Activated CD8-positive, alpha-beta memory T cell treated with anti-CD3 and anti-CD28 coated beads, Interleukin-2, amount 10 ng/mL, durations not matched to agents 7 days and 5 days (primary cell): ENCODE results near the gene CXXC5. TPM values are rescaled to one million over a fixed set of nuclear protein-coding genes. Genes with fewer than 3 reads are reported as not detected.

Experiments
- ATAC-seq: fragments of 150-1000 bp; cut with Tn5 transposase; one replicate; pipeline ENCODE4 v1.10.0; 2021; ENCODE audit warnings: moderate library complexity
- CTCF ChIA-PET: fragments of 350-600 bp; sonication (Branson Sonifier 250); formaldehyde crosslinking; loops from one replicate; lab custom pipeline; 2021; ENCODE audit warnings: antibody characterized with exemption; lab: Charles Lee
- DNase-seq: peaks from one replicate; pipeline ENCODE4 v3.0.0-alpha.2; 2020
- H3K27ac Mint-ChIP-seq: one replicate; pipeline ENCODE4 v1.8.0; 2021; ENCODE audit warnings: mild to moderate bottlenecking, mixed read lengths
- H3K27me3 Mint-ChIP-seq: one replicate; pipeline ENCODE4 v1.8.0; 2021; ENCODE audit warnings: mixed read lengths
- H3K36me3 Mint-ChIP-seq: one replicate; pipeline ENCODE4 v1.8.0; 2021; ENCODE audit warnings: mild to moderate bottlenecking, mixed read lengths
- H3K4me1 Mint-ChIP-seq: one replicate; pipeline ENCODE4 v1.8.0; 2021; ENCODE audit warnings: mixed read lengths
- H3K4me3 Mint-ChIP-seq: one replicate; pipeline ENCODE4 v1.8.0; 2021; ENCODE audit warnings: mild to moderate bottlenecking, moderate library complexity, mixed read lengths
- H3K9me3 Mint-ChIP-seq: one replicate; pipeline ENCODE4 v1.8.0; 2022; ENCODE audit warnings: low read depth, mixed read lengths
- total RNA-seq, 2 experiments: library from RNA; stranded (reverse); gene quantifications; one replicate each; pipeline ENCODE4 v1.2.3, GENCODE V29; 2021

CXXC5 gene
- total RNA-seq, 2 experiments from 2014 or later, result 1.8 to 4.1 TPM

DNA sequence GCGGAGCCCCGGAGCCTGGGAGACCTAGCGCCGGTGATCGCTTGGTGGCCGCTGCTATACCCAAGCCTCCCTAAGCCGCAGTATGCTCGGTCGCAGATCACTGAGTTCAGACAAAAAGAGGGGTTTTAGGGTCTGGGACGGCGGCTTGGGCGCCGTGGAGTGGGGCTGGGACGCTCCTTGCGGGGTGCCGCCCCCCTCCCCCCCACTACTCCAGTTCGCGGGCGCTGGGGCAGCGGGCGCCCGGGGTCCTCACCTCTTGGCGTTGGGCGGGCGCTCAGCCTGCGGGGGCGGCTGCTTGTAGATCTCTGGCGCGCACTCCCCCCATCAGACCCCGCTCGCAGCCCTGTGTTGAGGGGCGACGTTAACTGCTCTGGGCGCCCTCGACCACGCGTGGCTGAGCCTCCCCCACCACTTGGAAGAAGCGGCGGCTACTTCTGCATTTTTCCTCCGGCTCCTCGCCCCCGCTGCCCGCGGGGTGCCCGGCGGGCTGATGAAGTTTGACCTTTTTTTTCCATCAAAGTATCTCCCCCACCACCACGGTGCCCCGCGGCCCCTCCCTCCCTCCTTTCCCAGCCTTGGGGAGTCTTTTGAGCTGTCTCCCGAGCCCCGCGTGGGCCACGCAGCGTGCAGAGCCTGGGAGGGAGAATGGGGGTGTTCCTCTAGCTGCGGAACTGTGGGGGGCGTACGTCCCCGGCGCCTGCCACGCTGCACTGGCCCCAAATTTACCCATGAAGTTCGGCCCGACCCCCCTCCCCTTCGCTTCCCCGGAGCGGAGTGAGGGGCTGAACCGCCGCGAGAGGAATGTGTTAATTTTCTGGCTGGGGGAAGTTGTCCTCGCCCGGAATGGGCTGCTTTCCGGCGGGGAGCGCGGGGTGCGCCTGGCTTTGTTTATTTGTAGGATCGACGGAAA, 1.2 kb downstream of the CXXC5 start:
- no peak for ATAC-seq
- DNase-seq, result no peak
- H3K36me3 Mint-ChIP-seq, result no peaks in the 10 kb centered on the region

DNA sequence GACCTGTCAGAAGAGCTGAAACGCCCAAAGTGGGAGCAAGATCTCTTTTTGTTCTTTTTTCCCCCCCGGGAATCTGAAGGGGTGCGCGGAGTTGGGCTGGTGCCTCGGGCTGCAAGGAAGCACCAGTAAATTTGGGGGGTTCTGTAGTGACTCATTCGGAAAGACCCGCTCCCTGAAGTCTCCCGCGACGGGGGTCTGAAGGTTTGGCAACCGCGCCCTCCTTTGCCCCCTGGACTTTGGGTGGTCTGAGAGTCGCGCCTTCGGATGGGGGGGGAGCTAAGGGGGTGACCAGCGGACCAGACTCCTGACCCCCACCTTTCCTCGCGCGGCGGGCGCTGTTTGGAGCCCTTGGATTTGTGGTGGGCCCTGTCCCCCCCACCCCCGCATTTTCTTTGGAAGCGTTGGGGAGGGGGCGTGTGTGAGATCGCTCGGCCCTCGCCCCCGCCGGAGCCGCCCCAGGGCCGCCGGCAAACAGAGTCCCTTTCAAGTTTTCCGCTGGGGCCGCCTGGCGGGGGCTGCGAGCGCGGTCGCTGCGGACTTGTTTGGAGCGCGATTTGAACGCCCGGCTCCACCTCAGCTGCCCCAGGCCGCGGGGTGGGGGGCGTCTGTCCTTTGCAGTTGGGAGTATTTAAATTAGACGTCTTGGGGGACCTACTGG, 2.0 kb downstream of the CXXC5 start:
- Mint-ChIP-seq H3K27me3 (peaks cover 64% of the 10 kb centered on the region), H3K9me3 (no peaks in the 10 kb centered on the region), H3K4me1 (peaks cover 42% of the 10 kb centered on the region), H3K4me3 (peak overlapping the region; percentile 57), H3K36me3 (no peaks in the 10 kb centered on the region), H3K27ac (no peak overlapping the region)
- ATAC-seq (no peak), DNase-seq (no peak)
- CTCF ChIA-PET, result interaction anchor here (1.2 to 9.0 kb wide), 6 partner anchors 14 to 125 kb away, joined by 4 to 109 read pairs (median 5); no protein-coding TSS in a partner anchor

More for the DNA sequence above, 1.2 kb downstream of the CXXC5 start:
- CTCF ChIA-PET, result interaction anchor here (1.3 to 9.0 kb wide), 3 partner anchors 13 to 40 kb away, joined by 5 to 109 read pairs (median 11); no protein-coding TSS in a partner anchor
- Mint-ChIP-seq H3K27me3 (peaks cover 66% of the 10 kb centered on the region), H3K27ac (no peak overlapping the region), H3K4me1 (peaks cover 50% of the 10 kb centered on the region), H3K4me3 (peak overlapping the region; percentile 57), H3K9me3 (no peaks in the 10 kb centered on the region)

DNA sequence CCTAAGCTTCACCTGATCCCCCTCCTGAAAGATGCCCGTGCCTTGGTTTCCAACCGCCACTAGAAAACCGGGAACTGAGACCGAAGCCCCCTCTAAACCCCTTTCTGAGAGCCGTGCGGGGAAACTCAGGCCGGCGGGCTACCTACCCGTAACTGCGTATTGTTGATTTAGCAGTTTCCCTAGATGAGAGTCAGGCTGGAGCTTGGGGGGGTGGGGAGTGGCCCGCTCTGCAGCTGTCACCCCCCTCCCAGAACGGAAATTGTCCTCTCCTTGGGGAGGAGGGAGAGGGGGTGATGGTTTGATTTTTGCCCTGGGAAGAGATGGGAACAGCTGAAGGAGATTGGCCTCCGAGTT, 2.5 kb downstream of the CXXC5 start:
- ATAC-seq, result no peak
- Mint-ChIP-seq H3K9me3 (no peaks in the 10 kb centered on the region), H3K27me3 (peaks cover 60% of the 10 kb centered on the region), H3K4me1 (peaks cover 39% of the 10 kb centered on the region), H3K36me3 (no peaks in the 10 kb centered on the region), H3K4me3 (no peak overlapping the region), H3K27ac (no peak overlapping the region)
- DNase-seq, result no peak
- CTCF ChIA-PET, result interaction anchor here (1.2 to 9.0 kb wide), 6 partner anchors 15 to 125 kb away, joined by 4 to 109 read pairs (median 5); no protein-coding TSS in a partner anchor

DNA sequence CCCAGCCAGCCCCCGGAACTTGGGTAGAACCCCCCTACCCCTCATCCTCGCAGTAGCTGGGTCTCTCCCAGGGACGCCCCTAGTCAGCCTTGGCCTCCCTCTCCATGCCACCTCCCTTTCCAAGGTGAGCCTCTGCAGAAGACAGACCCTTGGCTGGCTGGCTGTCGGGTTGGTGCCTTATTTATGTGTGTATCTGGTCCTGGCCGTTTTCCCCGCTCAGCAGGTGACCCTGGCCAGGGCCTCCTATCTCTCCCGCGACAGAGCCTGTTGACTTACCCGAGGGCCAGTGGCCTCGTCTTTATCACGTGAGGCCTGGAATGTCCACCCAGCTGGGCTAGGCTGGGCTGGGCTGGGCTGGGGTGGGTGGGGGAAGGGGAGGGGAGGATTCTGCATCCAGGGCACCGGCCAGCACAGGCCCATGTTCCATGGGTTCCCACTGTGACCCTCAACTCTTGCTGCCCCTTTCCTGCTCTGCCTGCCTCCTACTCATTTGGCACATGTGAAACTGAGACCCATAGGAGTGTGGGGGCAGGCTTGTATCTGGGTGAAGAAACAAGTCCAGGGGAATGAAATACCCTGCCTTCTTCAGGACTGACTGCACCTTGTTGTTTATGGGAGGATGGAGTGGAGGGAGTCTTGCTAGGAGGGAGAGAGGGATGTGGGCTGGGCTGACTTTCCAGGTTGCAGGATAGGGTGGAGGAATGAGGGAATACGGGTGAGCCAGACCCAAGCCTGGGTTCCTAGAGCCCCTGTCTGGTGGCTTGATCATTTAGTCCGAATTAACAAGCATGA, 3.1 kb downstream of the CXXC5 start:
- Mint-ChIP-seq H3K27me3 (peaks cover 54% of the 10 kb centered on the region), H3K4me1 (peaks cover 36% of the 10 kb centered on the region), H3K27ac (no peak overlapping the region), H3K9me3 (no peaks in the 10 kb centered on the region), H3K36me3 (no peaks in the 10 kb centered on the region), H3K4me3 (no peak overlapping the region)
- no peak for ATAC-seq
- no peak for DNase-seq
- CTCF ChIA-PET, result interaction anchor here (1.0 to 9.0 kb wide), 8 partner anchors 15 to 124 kb away, joined by 4 to 109 read pairs (median 5); no protein-coding TSS in a partner anchor

DNA sequence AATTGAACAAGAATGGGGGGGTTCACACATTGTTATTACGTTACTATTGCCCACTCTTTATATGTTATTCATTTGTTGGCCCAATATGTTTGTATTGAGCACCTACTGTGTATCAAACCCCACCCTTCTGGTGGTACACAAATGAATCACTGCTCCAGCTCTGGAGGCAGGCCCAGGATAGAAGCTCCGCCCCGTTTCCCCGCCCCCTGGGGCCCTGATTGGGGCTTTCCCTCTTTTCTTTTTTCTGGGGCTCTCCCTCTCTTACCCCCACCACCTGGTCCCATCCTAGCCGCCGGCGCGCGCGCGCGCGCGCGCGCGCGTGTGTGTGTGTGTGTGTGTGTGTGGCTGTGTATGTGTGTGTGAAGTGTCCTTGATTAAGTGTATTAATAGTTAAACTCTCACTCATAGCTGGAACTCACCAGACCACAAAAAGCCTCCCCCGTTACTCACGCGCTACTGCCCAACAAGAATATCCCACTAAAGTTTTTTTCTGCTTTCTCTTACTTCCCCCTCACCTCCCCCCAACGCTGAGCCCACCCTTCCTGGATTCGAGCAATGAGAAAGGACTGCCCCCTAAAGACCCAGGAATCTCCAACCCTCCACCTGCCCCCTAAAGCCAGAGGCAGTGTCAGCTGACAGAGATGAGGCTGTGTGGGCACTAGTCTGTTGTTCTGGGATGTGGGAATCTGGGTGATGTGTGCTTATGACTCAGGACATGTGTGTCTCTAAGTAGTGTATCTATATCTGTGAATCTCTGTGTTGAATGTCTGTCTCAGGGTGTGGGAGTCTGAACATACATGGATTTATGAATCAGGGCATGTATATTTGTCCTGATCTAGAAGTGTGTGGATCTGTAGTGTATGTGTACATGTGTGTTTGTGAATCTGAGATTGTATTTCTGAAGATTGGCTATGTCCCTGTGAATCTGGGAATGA, 4.0 kb downstream of the CXXC5 start:
- no peaks in the 10 kb centered on the region for H3K9me3 Mint-ChIP-seq
- peak overlapping the region; percentile 25 for H3K27ac Mint-ChIP-seq
- peak; percentile 86 for DNase-seq
- H3K4me3 Mint-ChIP-seq, result peak overlapping the region; percentile 0
- peaks cover 46% of the 10 kb centered on the region for H3K27me3 Mint-ChIP-seq
- CTCF ChIA-PET, result interaction anchor here (0.7 to 2.2 kb wide), 4 partner anchors 16 to 391 kb away, joined by 3 to 8 read pairs (median 5); partner anchors contain the start of gene NRG2
- H3K4me1 Mint-ChIP-seq, result peaks cover 33% of the 10 kb centered on the region
- no peaks in the 10 kb centered on the region for H3K36me3 Mint-ChIP-seq
- ATAC-seq, result peak; percentile 70

DNA sequence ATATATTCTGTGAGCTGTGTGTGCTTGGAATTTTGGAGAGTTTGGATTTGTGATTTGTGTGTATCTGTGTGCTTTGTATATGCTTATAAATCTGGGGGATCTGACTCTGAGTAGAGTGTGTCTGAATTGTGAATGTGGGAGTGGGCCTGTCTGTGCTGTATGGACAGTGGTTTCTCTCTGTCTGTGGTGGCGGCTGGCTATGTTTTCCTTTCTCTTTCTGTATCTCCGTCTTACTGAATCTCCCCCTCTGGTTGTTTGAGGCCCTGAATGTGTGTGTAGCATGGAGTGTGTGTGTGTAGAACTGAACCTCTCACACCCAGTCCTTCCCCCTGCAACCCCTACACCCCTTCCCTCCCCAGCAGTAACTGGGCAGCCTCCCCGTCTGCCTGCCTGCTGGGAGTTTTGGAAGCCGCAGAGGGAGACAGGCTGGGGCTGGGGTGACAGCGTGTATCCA, 4.7 kb downstream of the CXXC5 start:
- peaks cover 35% of the 10 kb centered on the region for H3K4me1 Mint-ChIP-seq
- no peak overlapping the region for H3K27ac Mint-ChIP-seq
- no peaks in the 10 kb centered on the region for H3K9me3 Mint-ChIP-seq
- CTCF ChIA-PET, result interaction anchor here (0.7 to 1.4 kb wide), 3 partner anchors 17 to 390 kb away, joined by 3 to 6 read pairs (median 3); partner anchors contain the start of gene NRG2
- H3K36me3 Mint-ChIP-seq, result no peaks in the 10 kb centered on the region
- peak overlapping the region; percentile 0 for H3K4me3 Mint-ChIP-seq
- DNase-seq (no peak), ATAC-seq (peak; percentile 23)
- peaks cover 39% of the 10 kb centered on the region for H3K27me3 Mint-ChIP-seq

DNA sequence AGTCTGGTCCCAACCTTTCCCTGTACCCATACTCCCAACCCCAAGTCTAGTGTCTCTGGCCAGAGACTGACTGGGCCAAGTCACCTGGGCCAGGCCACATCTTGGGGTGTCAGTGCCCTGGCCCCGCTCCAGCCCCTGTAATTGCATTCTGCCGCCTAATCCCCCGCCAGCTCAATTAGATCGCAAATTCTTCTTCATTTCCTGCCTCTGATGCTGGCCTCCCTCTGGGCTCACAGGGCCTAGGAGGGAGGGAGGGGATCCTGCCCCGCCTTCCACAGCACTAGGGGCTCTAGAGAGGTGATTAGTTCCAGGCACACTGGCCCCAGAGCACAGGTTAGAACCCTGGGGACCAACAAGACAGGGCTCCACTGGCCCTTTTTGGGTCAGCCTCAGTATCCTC, 5.5 kb downstream of the CXXC5 start:
- Mint-ChIP-seq H3K27ac (no peak overlapping the region), H3K36me3 (no peaks in the 10 kb centered on the region), H3K27me3 (peaks cover 37% of the 10 kb centered on the region), H3K9me3 (no peaks in the 10 kb centered on the region), H3K4me3 (no peak overlapping the region), H3K4me1 (peaks cover 39% of the 10 kb centered on the region)
- DNase-seq, result no peak
- CTCF ChIA-PET, result interaction anchor here (1.0 to 1.4 kb wide), 4 partner anchors 11 to 112 kb away, joined by 3 to 6 read pairs (median 4); no protein-coding TSS in a partner anchor
- no peak for ATAC-seq

DNA sequence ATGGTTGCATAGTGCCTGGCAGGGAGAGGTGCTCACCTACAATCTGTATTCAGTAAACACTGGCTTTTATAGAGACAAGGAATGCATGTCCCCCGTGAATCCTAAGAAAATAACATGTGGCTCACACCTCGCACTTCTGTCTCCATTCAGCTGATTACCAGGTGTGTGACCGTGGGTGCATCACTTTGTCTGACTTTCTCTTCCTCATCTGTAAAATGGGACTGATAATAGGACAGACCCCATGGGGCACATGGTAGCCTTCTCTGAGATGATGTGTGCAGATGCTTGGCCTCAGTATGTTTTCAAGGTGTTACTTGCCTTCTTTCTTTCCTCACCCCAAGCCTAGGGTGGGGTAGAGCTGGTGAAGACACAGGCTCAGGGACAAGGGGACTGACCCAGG, 6.3 kb downstream of the CXXC5 start:
- Mint-ChIP-seq H3K36me3 (no peaks in the 10 kb centered on the region), H3K4me3 (no peak overlapping the region), H3K27ac (no peak overlapping the region), H3K4me1 (peaks cover 38% of the 10 kb centered on the region), H3K27me3 (peaks cover 35% of the 10 kb centered on the region), H3K9me3 (no peaks in the 10 kb centered on the region)
- no peak for ATAC-seq
- CTCF ChIA-PET, result interaction anchor here (0.6 to 1.4 kb wide), 6 partner anchors 11 to 112 kb away, joined by 3 to 8 read pairs (median 4); no protein-coding TSS in a partner anchor
- DNase-seq, result no peak

DNA sequence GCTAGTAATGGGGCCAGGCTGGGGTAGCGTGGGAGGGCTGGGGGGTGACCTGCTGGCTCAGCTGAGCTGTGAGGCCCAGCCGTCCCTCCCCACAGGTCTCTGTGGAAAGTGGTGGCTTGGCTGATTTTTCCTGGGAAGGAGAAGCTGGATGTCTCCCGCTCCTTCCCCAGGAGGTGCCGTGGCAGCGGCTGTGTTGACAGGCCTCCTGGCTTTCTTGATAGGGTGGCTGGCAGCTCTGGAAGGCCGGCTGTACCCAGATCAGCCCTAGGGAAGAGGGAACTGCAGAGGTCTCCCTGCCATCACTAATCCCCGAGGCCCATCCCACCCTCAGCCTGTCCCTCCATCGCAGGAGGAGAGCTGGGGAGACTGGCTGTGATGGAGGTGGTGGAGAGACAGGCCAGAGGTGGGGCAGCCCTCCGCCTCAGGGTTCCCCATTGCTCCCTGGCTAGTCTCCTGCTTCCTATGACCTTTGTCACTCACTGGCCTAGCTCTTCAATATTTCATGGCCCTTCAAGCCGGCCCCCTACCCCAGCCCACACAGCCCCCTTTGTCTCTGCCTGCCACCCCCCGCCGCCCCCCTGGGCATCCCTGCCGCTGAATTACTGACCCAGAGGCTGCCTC, 6.8 kb downstream of the CXXC5 start:
- Mint-ChIP-seq H3K27me3 (peaks cover 29% of the 10 kb centered on the region), H3K4me1 (peaks cover 33% of the 10 kb centered on the region), H3K27ac (no peak overlapping the region), H3K9me3 (no peaks in the 10 kb centered on the region), H3K36me3 (no peaks in the 10 kb centered on the region), H3K4me3 (no peak overlapping the region)
- CTCF ChIA-PET, result interaction anchor here (0.6 to 1.4 kb wide), 3 partner anchors 10 to 112 kb away, joined by 3 to 8 read pairs (median 3); no protein-coding TSS in a partner anchor
- DNase-seq, result no peak
- ATAC-seq, result no peak

DNA sequence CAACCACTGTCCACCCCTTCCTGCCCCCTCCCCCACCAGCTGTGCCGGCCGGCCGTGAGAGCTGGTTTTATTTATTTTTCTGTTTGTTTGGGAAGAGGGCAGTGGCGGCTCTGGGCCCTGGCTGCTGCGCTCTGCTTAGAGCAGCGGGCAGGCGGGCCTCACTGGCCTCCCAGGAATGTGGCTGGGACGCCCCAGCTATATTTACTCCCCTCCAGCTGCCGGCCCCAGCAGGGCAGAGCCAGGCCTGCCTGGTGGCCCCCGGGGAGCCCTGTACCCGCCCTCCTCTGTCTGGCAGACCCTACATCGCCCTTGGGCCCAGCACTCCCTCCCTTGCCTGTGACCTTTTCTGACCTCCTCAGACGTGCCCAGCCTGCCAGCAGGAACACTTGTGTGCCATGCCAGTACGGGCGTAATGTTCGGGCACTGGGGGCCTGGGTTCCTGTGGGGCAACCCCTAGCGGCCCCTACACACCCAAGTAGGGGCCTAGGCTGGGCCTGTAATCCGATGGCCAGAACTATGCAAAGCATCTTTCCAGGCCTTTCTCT, 7.7 kb downstream of the CXXC5 start:
- Mint-ChIP-seq H3K36me3 (no peaks in the 10 kb centered on the region), H3K27ac (no peak overlapping the region), H3K4me3 (no peak overlapping the region), H3K4me1 (peaks cover 32% of the 10 kb centered on the region), H3K27me3 (peaks cover 23% of the 10 kb centered on the region), H3K9me3 (no peaks in the 10 kb centered on the region)
- CTCF ChIA-PET, result no interaction called here
- no peak for ATAC-seq
- no peak for DNase-seq
